PC-3 (cell line): ENCODE measurements around the gene EIF3I. TPM values are rescaled to one million over a fixed set of nuclear protein-coding genes. Genes with fewer than 3 reads are reported as not detected.

ENCODE experiments used
- ATAC-seq: fragments of 200-7000 bp; cut with Tn5 transposase; 2 replicates; pipeline ENCODE4 v1.9.1; 2020; ENCODE audit warnings: mild to moderate bottlenecking, moderate library complexity
- BruUV-seq: library from RNA; stranded (reverse); fragments of 400-500 nt; replicated peaks from 2 replicates; lab custom pipeline; 2021; lab: Mats Ljungman, UMichigan
- CTCF ChIA-PET: fragments of 300-600 bp; sonication (Branson Sonifier 250); formaldehyde crosslinking; loops from one replicate; lab custom pipeline; 2022; ENCODE audit warnings: antibody characterized with exemption; lab: Charles Lee
- POLR2A ChIA-PET: fragments of 300-600 bp; sonication (Branson Sonifier 250); formaldehyde crosslinking; loops from one replicate; lab custom pipeline; 2022; ENCODE audit warnings: antibody characterized with exemption; ENCODE audit not compliant: unreplicated experiment; lab: Charles Lee
- DNase-seq: peaks from one replicate; pipeline ENCODE4 v3.0.0-alpha.2; 2015
- H2AFZ ChIP-seq: fragments of 300-600 bp; sonication (generic); 2 replicates; pipeline ENCODE4 v1.6.0; 2016; ENCODE audit warnings: antibody characterized with exemption, low read length
- H3F3A ChIP-seq: fragments of 300-600 bp; sonication (generic); one replicate; pipeline ENCODE4 v1.6.0; 2017; ENCODE audit warnings: antibody characterized with exemption, low read length, control low read depth, mild to moderate bottlenecking; ENCODE audit not compliant: unreplicated experiment
- H3K27ac ChIP-seq: fragments of 300-600 bp; sonication (generic); 2 replicates; pipeline ENCODE4 v1.5.1; 2016; ENCODE audit warnings: mild to moderate bottlenecking, low read length
- H3K27me3 ChIP-seq: fragments of 300-600 bp; sonication (generic); 2 replicates; pipeline ENCODE4 v1.6.1; 2016; ENCODE audit warnings: low read length, mixed read lengths
- H3K36me3 ChIP-seq: fragments of 300-600 bp; sonication (generic); 2 replicates; pipeline ENCODE4 v1.6.1; 2016; ENCODE audit warnings: low read depth, mixed run types, low read length, mixed read lengths
- H3K4me1 ChIP-seq: fragments of 300-600 bp; sonication (generic); 2 replicates; pipeline ENCODE4 v1.5.1; 2016; ENCODE audit warnings: low read length; ENCODE audit not compliant: insufficient read depth
- H3K4me2 ChIP-seq: fragments of 300-600 bp; sonication (generic); 2 replicates; pipeline ENCODE4 v1.6.0; 2016; ENCODE audit warnings: low read length
- H3K4me3 ChIP-seq: fragments of 300-600 bp; sonication (generic); 2 replicates; pipeline ENCODE4 v1.5.1; 2016; ENCODE audit warnings: mild to moderate bottlenecking, low read length, mixed read lengths
- H3K79me2 ChIP-seq: fragments of 300-600 bp; sonication (generic); 2 replicates; pipeline ENCODE4 v1.6.1; 2017; ENCODE audit warnings: low read length, mixed read lengths
- H3K9ac ChIP-seq: fragments of 300-600 bp; sonication (generic); 2 replicates; pipeline ENCODE4 v1.6.0; 2016; ENCODE audit warnings: mild to moderate bottlenecking, low read length
- H3K9me2 ChIP-seq: fragments of 300-600 bp; sonication (generic); replicated peaks from 2 replicates; pipeline ENCODE4 v1.6.1; 2016; ENCODE audit warnings: mixed run types, low read length, mixed read lengths
- H3K9me3 ChIP-seq: fragments of 300-600 bp; sonication (generic); 2 replicates; pipeline ENCODE4 v1.6.1; 2016; ENCODE audit warnings: low read length, mixed read lengths
- H4K20me1 ChIP-seq: fragments of 300-600 bp; sonication (generic); 2 replicates; pipeline ENCODE4 v1.6.1; 2016; ENCODE audit warnings: low read length, mixed read lengths
- EZH2 ChIP-seq: fragments of 300-600 bp; sonication (generic); IDR thresholded peaks from one replicate; pipeline ENCODE4 v1.6.1; 2017; ENCODE audit warnings: antibody characterized with exemption, mild to moderate bottlenecking, low read length; ENCODE audit not compliant: unreplicated experiment
- EZH2phosphoT487 ChIP-seq: fragments of 300-600 bp; sonication (generic); IDR thresholded peaks from 2 replicates; pipeline ENCODE4 v1.6.1; 2018; ENCODE audit warnings: mild to moderate bottlenecking, antibody characterized with exemption, low read length, borderline replicate concordance
- intact Hi-C: fragments of 100-400 bp; cut with micrococcal nuclease; formaldehyde crosslinking; loops from 2 replicates; pipeline ENCODE4 v1.9.0; 2023
- total RNA-seq: library from RNA; depleted of rRNA; stranded (reverse); fragments of >200 nt; gene quantifications from 2 replicates; pipeline ENCODE4 v1.2.3, GENCODE V29; 2014
- TF ChIP-seq, protein P1 (sequence below): fragments of 300-600 bp; sonication (generic); conservative IDR thresholded peaks from 2 replicates; pipeline ENCODE4 v1.5.1; 2017; ENCODE audit warnings: antibody characterized with exemption, low read depth, mild to moderate bottlenecking, low read length

EIF3I gene
- total RNA-seq, 1 experiment from 2014 or later, result 442 TPM

DNA sequence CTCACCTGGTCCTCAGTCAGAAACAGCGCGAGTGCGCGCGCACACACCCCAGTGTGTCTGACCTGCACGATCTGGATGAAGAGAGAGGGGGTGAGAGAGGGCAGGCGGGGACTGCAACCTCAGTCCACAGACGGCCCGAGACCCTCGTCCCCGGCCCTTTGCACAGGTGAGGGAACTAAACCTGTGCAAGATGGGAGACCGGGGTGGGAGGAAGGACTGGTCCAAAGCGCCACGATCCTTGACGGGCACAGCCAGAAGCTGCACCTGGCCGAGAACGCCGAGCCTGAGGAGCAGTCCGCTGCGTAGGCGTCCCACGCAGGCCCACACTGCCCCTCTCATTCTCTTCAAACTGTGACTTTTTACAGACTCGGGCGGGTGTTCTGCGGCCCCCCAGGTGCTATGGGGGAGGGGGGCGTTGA lies 17.3 kb upstream of the EIF3I start:
- TF ChIP-seq, protein P1, sequence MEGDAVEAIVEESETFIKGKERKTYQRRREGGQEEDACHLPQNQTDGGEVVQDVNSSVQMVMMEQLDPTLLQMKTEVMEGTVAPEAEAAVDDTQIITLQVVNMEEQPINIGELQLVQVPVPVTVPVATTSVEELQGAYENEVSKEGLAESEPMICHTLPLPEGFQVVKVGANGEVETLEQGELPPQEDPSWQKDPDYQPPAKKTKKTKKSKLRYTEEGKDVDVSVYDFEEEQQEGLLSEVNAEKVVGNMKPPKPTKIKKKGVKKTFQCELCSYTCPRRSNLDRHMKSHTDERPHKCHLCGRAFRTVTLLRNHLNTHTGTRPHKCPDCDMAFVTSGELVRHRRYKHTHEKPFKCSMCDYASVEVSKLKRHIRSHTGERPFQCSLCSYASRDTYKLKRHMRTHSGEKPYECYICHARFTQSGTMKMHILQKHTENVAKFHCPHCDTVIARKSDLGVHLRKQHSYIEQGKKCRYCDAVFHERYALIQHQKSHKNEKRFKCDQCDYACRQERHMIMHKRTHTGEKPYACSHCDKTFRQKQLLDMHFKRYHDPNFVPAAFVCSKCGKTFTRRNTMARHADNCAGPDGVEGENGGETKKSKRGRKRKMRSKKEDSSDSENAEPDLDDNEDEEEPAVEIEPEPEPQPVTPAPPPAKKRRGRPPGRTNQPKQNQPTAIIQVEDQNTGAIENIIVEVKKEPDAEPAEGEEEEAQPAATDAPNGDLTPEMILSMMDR, result no peak
- TF ChIP-seq EZH2phosphoT487 (no peak), EZH2 (no peak)
- H3F3A ChIP-seq, result no peaks in the 10 kb centered on the region
- peaks cover 18% of the 10 kb centered on the region for H3K79me2 ChIP-seq
- H3K4me3 ChIP-seq, result peak overlapping the region; percentile 83
- no peaks in the 10 kb centered on the region for H3K9me3 ChIP-seq
- ATAC-seq, result no peak; the same call in 1 of the 2 replicates
- H3K36me3 ChIP-seq, result peaks cover 5% of the 10 kb centered on the region; the same call in 1 of the 2 replicates
- TSS peak; percentile 5 for BruUV-seq
- no peak for DNase-seq
- intact Hi-C loops, result no loop called here
- no peak overlapping the region for H3K27ac ChIP-seq
- H3K9me2 ChIP-seq, result no peaks in the 10 kb centered on the region
- peak overlapping the region; percentile 92 for H3K9ac ChIP-seq
- H4K20me1 ChIP-seq, result no peaks in the 10 kb centered on the region
- H3K4me2 ChIP-seq, result peak overlapping the region; percentile 94
- H2AFZ ChIP-seq, result peak overlapping the region; percentile 87
- ChIA-PET CTCF (no interaction called here), POLR2A (no interaction called here)
- peaks cover 34% of the 10 kb centered on the region for H3K4me1 ChIP-seq
- H3K27me3 ChIP-seq, result no peaks in the 10 kb centered on the region

DNA sequence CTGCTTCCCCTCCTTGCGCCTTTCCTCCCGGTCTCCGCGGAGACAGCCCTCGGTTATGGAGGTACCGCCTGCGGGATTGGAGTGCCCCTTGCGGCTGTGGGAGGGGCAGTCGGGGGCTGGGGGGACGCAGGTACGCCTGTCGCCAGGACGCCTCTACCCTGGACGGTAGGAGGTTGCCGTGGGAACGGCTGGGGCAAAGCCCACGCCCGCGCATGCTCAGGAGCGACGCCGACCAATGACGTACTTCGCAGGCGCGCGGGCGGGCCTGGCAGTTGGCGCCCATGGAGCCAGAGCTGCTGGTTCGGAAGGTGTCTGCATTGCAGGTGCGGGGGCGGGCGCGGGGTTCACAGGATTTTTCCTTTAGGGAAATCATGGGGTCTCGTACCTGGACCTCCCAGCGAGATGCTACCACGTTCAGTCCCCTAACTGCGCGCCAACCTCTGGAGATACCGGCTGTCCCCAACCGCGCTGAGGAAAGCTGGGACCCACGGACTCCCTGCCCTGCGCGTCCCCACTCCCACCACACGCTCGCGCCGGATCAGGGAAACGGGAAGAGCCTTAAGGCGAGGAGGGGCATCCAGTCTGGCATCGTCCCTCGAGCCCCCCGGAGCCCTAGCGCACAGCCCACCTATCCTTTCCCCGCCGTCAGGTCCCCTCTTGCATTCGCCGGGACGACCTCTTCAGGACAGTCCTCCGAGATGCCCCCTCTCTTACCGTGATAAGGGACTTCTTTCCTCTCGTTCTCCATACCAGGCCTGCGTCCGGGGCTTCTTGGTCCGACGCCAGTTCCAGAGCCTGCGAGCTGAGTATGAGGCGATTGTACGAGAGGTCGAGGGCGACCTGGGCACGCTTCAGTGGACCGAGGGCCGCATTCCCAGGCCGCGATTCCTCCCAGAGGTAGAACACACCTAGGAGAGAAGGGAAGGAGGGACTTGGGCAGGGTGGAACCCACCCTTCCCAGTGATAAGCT lies 16.5 kb upstream of the EIF3I start, which contains the start of gene IQCC:
Gene IQCC, plus strand, starts transcription at position 271 of the 970 bp plus-strand sequence. Its CDS starts 11 bp downstream, at position 282.
- POLR2A ChIA-PET, result no interaction called here
- Histone ChIP-seq H3K4me2 (peak within 1 kb of the TSS; percentile 94), H3K4me3 (peak within 1 kb of the TSS; percentile 83), H3K9me3 (no peaks in the 10 kb centered on the region), H3K9me2 (no peaks in the 10 kb centered on the region), H4K20me1 (no peaks in the 10 kb centered on the region), H3K79me2 (peaks cover 18% of the 10 kb centered on the region), H3K27ac (peak within 1 kb of the TSS; percentile 27; the same call in 1 of the 2 replicates), H3K4me1 (peaks cover 27% of the 10 kb centered on the region), H3K27me3 (no peaks in the 10 kb centered on the region), H3K36me3 (peaks cover 5% of the 10 kb centered on the region; the same call in 1 of the 2 replicates), H2AFZ (peak within 1 kb of the TSS; percentile 87), H3F3A (no peaks in the 10 kb centered on the region), H3K9ac (peak within 1 kb of the TSS; percentile 92)
- TF ChIP-seq, protein P1, result no peak
- CTCF ChIA-PET, result no interaction called here
- ATAC-seq (peak; percentile 79), DNase-seq (peak; percentile 91)
- intact Hi-C loops, result no loop called here
- BruUV-seq, result TSS peak; percentile 86

GRCh38 chr1:32208469-32208868 lies 13.7 kb upstream of the EIF3I start:
- Histone ChIP-seq H3K36me3 (peaks cover 5% of the 10 kb centered on the region; the same call in 1 of the 2 replicates), H3K4me2 (no peak overlapping the region), H3K9me2 (no peaks in the 10 kb centered on the region), H3K9ac (no peak overlapping the region), H3K79me2 (peaks cover 18% of the 10 kb centered on the region), H3K4me1 (peaks cover 22% of the 10 kb centered on the region), H4K20me1 (no peaks in the 10 kb centered on the region), H3K9me3 (no peaks in the 10 kb centered on the region), H2AFZ (no peak overlapping the region), H3F3A (no peaks in the 10 kb centered on the region), H3K27me3 (no peaks in the 10 kb centered on the region), H3K4me3 (no peak overlapping the region), H3K27ac (no peak overlapping the region)
- ChIA-PET CTCF (no interaction called here), POLR2A (no interaction called here)
- BruUV-seq, result no TSS peak
- ATAC-seq (no peak), DNase-seq (no peak)
- intact Hi-C loops, result no loop called here
- TF ChIP-seq EZH2, result no peak
- TF ChIP-seq, protein P1, result no peak
- TF ChIP-seq EZH2phosphoT487, result no peak
